ENCODE data around the gene P3H2.
A peak's percentile ranks its signal among the peaks of the same experiment; 100 is the strongest.
"Not testable (repeated sequence)": the region's sequence is repeated elsewhere in the genome, so short reads cannot be mapped to it uniquely, and the experiment has no call there.

Gene P3H2

GRCh38 chr3:190088890-190089289 is 31.8 kb downstream of the P3H2 start:
- Histone ChIP-seq H3K36me3 (ENCODE audit: insufficient read depth, low read length) (no peaks in the 10 kb centered on the region), H3K4me3 (ENCODE audit: low read depth, low read length) (no peak overlapping the region), H2AFZ (ENCODE audit: low read length, unreplicated experiment) (no peak overlapping the region), H3K27me3 (ENCODE audit: insufficient read depth, low read length) (no peaks in the 10 kb centered on the region), H3K27ac (ENCODE audit: low read depth, low read length) (no peak overlapping the region), H3K4me1 (ENCODE audit: control insufficient read depth, insufficient read depth, low read length, unreplicated experiment) (peaks cover 48% of the 10 kb centered on the region), H3K79me2 (ENCODE audit: control insufficient read depth, insufficient read depth, low read length, unreplicated experiment) (peaks cover 20% of the 10 kb centered on the region)

DNA sequence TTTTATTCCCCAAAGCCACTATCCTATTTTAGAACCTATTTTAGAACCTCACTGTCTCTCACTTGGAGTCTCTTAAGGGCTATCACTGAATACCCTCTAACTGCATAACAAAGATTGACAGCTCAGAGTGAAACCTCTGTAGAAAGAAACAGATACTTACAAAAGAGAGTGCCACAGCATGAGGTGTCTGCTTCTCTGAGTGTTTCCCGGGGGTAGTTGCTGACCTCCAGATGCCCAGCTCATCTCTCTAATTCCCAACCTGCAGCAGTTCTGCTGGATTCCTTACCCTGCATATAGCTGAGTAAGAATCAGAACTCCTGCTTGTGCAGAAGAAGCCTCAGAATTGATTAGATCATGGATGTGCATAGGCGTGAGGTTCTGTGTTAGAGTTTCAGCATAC is 34.5 kb downstream of the P3H2 start:
- no peak overlapping the region for H2AFZ ChIP-seq (ENCODE audit: low read length, unreplicated experiment)
- peaks cover 17% of the 10 kb centered on the region for H3K79me2 ChIP-seq (ENCODE audit: control insufficient read depth, insufficient read depth, low read length, unreplicated experiment)
- no peak overlapping the region for H3K4me3 ChIP-seq (ENCODE audit: low read depth, low read length)
- H3K27ac ChIP-seq (ENCODE audit: low read depth, low read length): no peak overlapping the region
- H3K27me3 ChIP-seq (ENCODE audit: insufficient read depth, low read length): no peaks in the 10 kb centered on the region
- H3K36me3 ChIP-seq (ENCODE audit: insufficient read depth, low read length): no peaks in the 10 kb centered on the region
- H3K4me1 ChIP-seq (ENCODE audit: control insufficient read depth, insufficient read depth, low read length, unreplicated experiment): peaks cover 36% of the 10 kb centered on the region

- no peaks in the 10 kb centered on the region for H3K36me3 ChIP-seq (ENCODE audit: insufficient read depth, low read length)
- no peak overlapping the region for H3K4me3 ChIP-seq (ENCODE audit: low read depth, low read length)
- H3K79me2 ChIP-seq (ENCODE audit: control insufficient read depth, insufficient read depth, low read length, unreplicated experiment): peaks cover 16% of the 10 kb centered on the region
These were observed 35.7 kb downstream of the P3H2 start for GRCh38 chr3:190084983-190085382.

DNA sequence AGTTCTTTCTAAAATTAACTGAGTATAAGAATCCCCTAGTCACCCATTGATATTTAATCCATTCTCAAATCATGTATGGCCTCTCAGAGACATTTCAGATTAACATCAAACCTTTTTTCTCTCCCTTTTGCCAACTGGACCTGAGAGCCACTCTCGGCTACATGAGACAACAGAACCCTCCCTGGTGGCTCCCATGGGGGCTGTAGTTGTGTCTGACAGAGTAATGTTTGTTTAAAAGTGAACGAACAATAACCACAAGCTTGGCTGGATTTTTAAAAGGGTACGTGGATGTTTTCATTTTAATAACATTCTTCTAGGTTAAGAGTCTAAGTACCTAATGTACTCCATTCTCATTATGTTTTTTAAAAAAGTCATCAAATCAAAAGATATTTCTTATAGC is 37.1 kb downstream of the P3H2 start:
- Histone ChIP-seq H3K27me3 (ENCODE audit: insufficient read depth, low read length) (no peaks in the 10 kb centered on the region), H3K36me3 (ENCODE audit: insufficient read depth, low read length) (no peaks in the 10 kb centered on the region), H3K79me2 (ENCODE audit: control insufficient read depth, insufficient read depth, low read length, unreplicated experiment) (peaks cover 14% of the 10 kb centered on the region), H3K27ac (ENCODE audit: low read depth, low read length) (peak overlapping the region; percentile 23), H3K4me3 (ENCODE audit: low read depth, low read length) (peak overlapping the region; percentile 36), H2AFZ (ENCODE audit: low read length, unreplicated experiment) (peak overlapping the region; percentile 59), H3K4me1 (ENCODE audit: control insufficient read depth, insufficient read depth, low read length, unreplicated experiment) (peaks cover 25% of the 10 kb centered on the region)

More at GRCh38 chr3:190084983-190085382, 35.7 kb downstream of the P3H2 start:
- no peak overlapping the region for H2AFZ ChIP-seq (ENCODE audit: low read length, unreplicated experiment)
- H3K27ac ChIP-seq (ENCODE audit: low read depth, low read length): no peak overlapping the region
- H3K4me1 ChIP-seq (ENCODE audit: control insufficient read depth, insufficient read depth, low read length, unreplicated experiment): peaks cover 36% of the 10 kb centered on the region
- H3K27me3 ChIP-seq (ENCODE audit: insufficient read depth, low read length): no peaks in the 10 kb centered on the region

DNA sequence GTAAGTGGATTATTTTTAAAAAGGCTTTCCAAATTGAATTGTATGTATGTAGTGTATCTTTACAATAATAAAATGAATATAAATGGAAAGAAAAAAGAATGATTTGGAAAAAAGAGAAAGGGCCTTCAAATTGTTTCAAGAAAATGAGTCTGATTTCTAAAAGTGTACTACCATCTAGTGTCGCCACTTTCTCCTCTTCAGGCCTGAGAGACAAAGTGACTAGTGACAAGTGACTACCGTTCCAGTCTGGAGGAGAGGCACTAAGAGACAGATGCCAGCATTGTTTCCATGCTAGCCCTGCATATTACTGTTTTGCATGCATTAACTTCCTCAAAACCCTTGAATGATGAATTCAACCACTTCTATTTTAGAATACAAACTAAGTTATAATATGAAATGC is 39.3 kb downstream of the P3H2 start:
- peaks cover 38% of the 10 kb centered on the region for H3K4me1 ChIP-seq (ENCODE audit: control insufficient read depth, insufficient read depth, low read length, unreplicated experiment)
- no peak overlapping the region for H3K4me3 ChIP-seq (ENCODE audit: low read depth, low read length)
- H2AFZ ChIP-seq (ENCODE audit: low read length, unreplicated experiment): no peak overlapping the region
- H3K36me3 ChIP-seq (ENCODE audit: insufficient read depth, low read length): no peaks in the 10 kb centered on the region
- no peaks in the 10 kb centered on the region for H3K27me3 ChIP-seq (ENCODE audit: insufficient read depth, low read length)
- H3K79me2 ChIP-seq (ENCODE audit: control insufficient read depth, insufficient read depth, low read length, unreplicated experiment): peaks cover 7% of the 10 kb centered on the region
- no peak overlapping the region for H3K27ac ChIP-seq (ENCODE audit: low read depth, low read length)

DNA sequence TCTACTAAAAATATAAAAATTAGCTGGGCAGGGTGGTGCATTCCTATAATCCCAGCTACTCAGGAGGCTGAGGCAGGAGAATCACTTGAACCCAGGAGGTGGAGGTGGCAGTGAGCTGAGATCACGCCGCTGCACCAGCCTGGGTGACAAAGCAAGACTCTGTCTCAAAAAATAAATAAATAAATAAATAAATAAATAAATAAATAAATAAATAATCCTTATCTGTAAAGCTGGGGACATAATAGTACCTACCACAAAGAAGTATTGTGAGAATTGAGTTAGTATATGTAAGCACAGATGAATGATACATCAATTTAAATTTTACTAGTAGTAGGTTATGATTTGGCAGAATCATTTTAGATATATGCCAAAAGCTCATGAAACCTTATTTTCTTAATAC is 41.5 kb downstream of the P3H2 start:
- peaks cover 43% of the 10 kb centered on the region for H3K4me1 ChIP-seq (ENCODE audit: control insufficient read depth, insufficient read depth, low read length, unreplicated experiment)
- not testable (repeated sequence) for H3K4me3 ChIP-seq (ENCODE audit: low read depth, low read length); H3K27me3 ChIP-seq (ENCODE audit: insufficient read depth, low read length); H3K27ac ChIP-seq (ENCODE audit: low read depth, low read length); H3K36me3 ChIP-seq (ENCODE audit: insufficient read depth, low read length); H3K79me2 ChIP-seq (ENCODE audit: control insufficient read depth, insufficient read depth, low read length, unreplicated experiment); H2AFZ ChIP-seq (ENCODE audit: low read length, unreplicated experiment)

- Histone ChIP-seq H3K27ac (ENCODE audit: low read depth, low read length) (peak overlapping the region; percentile 99), H2AFZ (ENCODE audit: low read length, unreplicated experiment) (peak overlapping the region; percentile 58), H3K36me3 (ENCODE audit: insufficient read depth, low read length) (no peaks in the 10 kb centered on the region), H3K79me2 (ENCODE audit: control insufficient read depth, insufficient read depth, low read length, unreplicated experiment) (peaks cover 8% of the 10 kb centered on the region), H3K4me1 (ENCODE audit: control insufficient read depth, insufficient read depth, low read length, unreplicated experiment) (peaks cover 34% of the 10 kb centered on the region), H3K4me3 (ENCODE audit: low read depth, low read length) (peak overlapping the region; percentile 25; the same call in 1 of the 2 replicates), H3K27me3 (ENCODE audit: insufficient read depth, low read length) (no peaks in the 10 kb centered on the region)
These were observed 43.2 kb downstream of the P3H2 start for GRCh38 chr3:190077395-190078045.

GRCh38 chr3:190076601-190077394 is 43.9 kb downstream of the P3H2 start:
- Histone ChIP-seq H3K36me3 (ENCODE audit: insufficient read depth, low read length) (no peaks in the 10 kb centered on the region), H3K27ac (ENCODE audit: low read depth, low read length) (peak overlapping the region; percentile 99), H3K4me1 (ENCODE audit: control insufficient read depth, insufficient read depth, low read length, unreplicated experiment) (peaks cover 34% of the 10 kb centered on the region), H3K79me2 (ENCODE audit: control insufficient read depth, insufficient read depth, low read length, unreplicated experiment) (peaks cover 8% of the 10 kb centered on the region), H3K4me3 (ENCODE audit: low read depth, low read length) (peak overlapping the region; percentile 25; the same call in 1 of the 2 replicates), H2AFZ (ENCODE audit: low read length, unreplicated experiment) (peak overlapping the region; percentile 58), H3K27me3 (ENCODE audit: insufficient read depth, low read length) (no peaks in the 10 kb centered on the region)

GRCh38 chr3:190076136-190076535 is 44.6 kb downstream of the P3H2 start:
- Histone ChIP-seq H3K27me3 (ENCODE audit: insufficient read depth, low read length) (no peaks in the 10 kb centered on the region), H3K27ac (ENCODE audit: low read depth, low read length) (peak overlapping the region; percentile 99), H2AFZ (ENCODE audit: low read length, unreplicated experiment) (no peak overlapping the region)

DNA sequence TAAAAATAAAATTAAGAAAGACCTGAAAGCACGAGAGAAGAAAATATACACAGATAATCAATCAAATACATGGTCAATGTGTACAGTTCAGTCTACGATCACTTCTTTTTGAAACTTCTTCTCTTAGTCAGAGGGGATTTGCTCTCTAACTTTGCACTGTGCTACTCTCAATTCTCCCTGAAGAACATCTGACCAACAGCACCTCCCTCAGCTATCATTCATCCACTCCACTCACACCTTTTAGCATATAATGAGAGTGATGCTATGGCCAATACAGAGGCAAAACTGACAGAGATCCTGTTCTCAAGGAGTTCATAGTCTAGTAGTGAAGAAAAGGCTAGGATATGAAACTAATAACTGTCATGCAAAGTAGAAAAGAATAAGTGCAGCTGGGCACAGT is 45.9 kb downstream of the P3H2 start:
- Histone ChIP-seq H3K27me3 (ENCODE audit: insufficient read depth, low read length) (no peaks in the 10 kb centered on the region), H2AFZ (ENCODE audit: low read length, unreplicated experiment) (no peak overlapping the region), H3K27ac (ENCODE audit: low read depth, low read length) (no peak overlapping the region), H3K79me2 (ENCODE audit: control insufficient read depth, insufficient read depth, low read length, unreplicated experiment) (peaks cover 13% of the 10 kb centered on the region), H3K4me1 (ENCODE audit: control insufficient read depth, insufficient read depth, low read length, unreplicated experiment) (peaks cover 34% of the 10 kb centered on the region), H3K4me3 (ENCODE audit: low read depth, low read length) (no peak overlapping the region), H3K36me3 (ENCODE audit: insufficient read depth, low read length) (no peaks in the 10 kb centered on the region)

More at GRCh38 chr3:190076136-190076535, 44.6 kb downstream of the P3H2 start:
- Histone ChIP-seq H3K4me3 (ENCODE audit: low read depth, low read length) (no peak overlapping the region), H3K36me3 (ENCODE audit: insufficient read depth, low read length) (no peaks in the 10 kb centered on the region), H3K79me2 (ENCODE audit: control insufficient read depth, insufficient read depth, low read length, unreplicated experiment) (peaks cover 8% of the 10 kb centered on the region), H3K4me1 (ENCODE audit: control insufficient read depth, insufficient read depth, low read length, unreplicated experiment) (peaks cover 34% of the 10 kb centered on the region)

Measured in ACC112 (cell line).